Testis (tissue), 3 donors: Measurements from ENCODE around the gene ALOX15. TPM values are rescaled to one million over a fixed set of nuclear protein-coding genes. Genes with fewer than 3 reads are reported as not detected.
"Not testable (repeated sequence)": the region's sequence is repeated elsewhere in the genome, so short reads cannot be mapped to it uniquely, and the experiment has no call there.

Experiments
- DNase-seq: peaks from one replicate; pipeline ENCODE4 v3.0.0-alpha.2; 2019
- H3K27ac ChIP-seq, 2 donors: fragments of 200-600 bp; sonication (generic); one replicate each; pipeline ENCODE4 v1.5.1; 2019
- H3K27me3 ChIP-seq: fragments of 200-600 bp; sonication (generic); one replicate; pipeline ENCODE4 v1.5.1; 2019
- H3K36me3 ChIP-seq: fragments of 200-600 bp; sonication (generic); one replicate; pipeline ENCODE4 v1.5.1; 2017; ENCODE audit warnings: low read depth; ENCODE audit errors: missing control alignments
- H3K4me1 ChIP-seq: fragments of 200-600 bp; sonication (generic); one replicate; pipeline ENCODE4 v1.5.1; 2019
- H3K4me3 ChIP-seq, 2 donors: fragments of 200-600 bp; sonication (generic); one replicate each; pipeline ENCODE4 v1.5.1; 2017 to 2019
- H3K9me3 ChIP-seq: fragments of 200-600 bp; sonication (generic); one replicate; pipeline ENCODE4 v1.5.1; 2017
- CTCF ChIP-seq, 3 experiments: fragments of 450-650 bp in 2 of 3; fragments of 200-600 bp in 1 of 3; sonication (generic) in 1 of 3; IDR thresholded peaks; one replicate each; pipeline ENCODE4 v1.5.1; 2016 to 2019; ENCODE audit warnings: antibody characterized with exemption in 3 of 3, mild to moderate bottlenecking in 2 of 3, moderate library complexity in 1 of 3
- POLR2A ChIP-seq: fragments of 450-650 bp; IDR thresholded peaks from one replicate; pipeline ENCODE4 v1.6.1; 2017; ENCODE audit warnings: antibody characterized with exemption, mild to moderate bottlenecking, moderate library complexity
- WGBS, 2 donors: methylation state at CpG; one replicate each; pipeline ENCODE4 v1.1.5; 2018; 5-methylcytosine and 5-hydroxymethylcytosine counted together
- intact Hi-C: fragments of 100-400 bp; cut with DNase I; formaldehyde crosslinking; loops from one replicate; pipeline ENCODE4 v1.15.1; 2023; ENCODE audit warnings: low total_unique reads
- polyA plus RNA-seq: library from polyadenylated mRNA; stranded (reverse); fragments of 350-450 nt; fragmentation: Illumina TruSeq; extraction: RNeasy Lipid Tissue Mini Kit (QIAGEN cat#74804); gene quantifications from one replicate; pipeline ENCODE4 v1.2.3, GENCODE V29; 2014; ENCODE audit warnings: low read depth, low replicate concordance; ENCODE audit not compliant: insufficient read depth
- total RNA-seq, 2 donors: library from RNA; depleted of rRNA; stranded (reverse); fragments of >200 nt; gene quantifications; one replicate each; pipeline ENCODE4 v1.2.3, GENCODE V29; 2016

Gene ALOX15
- total and polyA plus RNA-seq, 3 donors from 2014 or later, result 1.3 to 5.2 (median 2.4) TPM

GRCh38 chr17:4632581-4632920 is 8.9 kb downstream of the ALOX15 start:
- Histone ChIP-seq H3K27ac (no peak overlapping the region), H3K36me3 (no peaks in the 10 kb centered on the region), H3K27me3 (no peaks in the 10 kb centered on the region), H3K9me3 (no peaks in the 10 kb centered on the region), H3K4me1 (no peaks in the 10 kb centered on the region), H3K4me3 (no peak overlapping the region)
- WGBS, 2 donors, result 72 to 78% methylated on average over 7 of the region's 7 CpGs
- TF ChIP-seq POLR2A (no peak), CTCF (IDR thresholded peaks at IDR 0.05) (no peak)
- no peak for DNase-seq
- intact Hi-C loops, result no loop called here

- no peaks in the 10 kb centered on the region for H3K36me3 ChIP-seq
- no peaks in the 10 kb centered on the region for H3K4me1 ChIP-seq
- no peak overlapping the region for H3K4me3 ChIP-seq
- intact Hi-C loops, result no loop called here
- no peaks in the 10 kb centered on the region for H3K27me3 ChIP-seq
- no peaks in the 10 kb centered on the region for H3K9me3 ChIP-seq
- TF ChIP-seq POLR2A (no peak), CTCF (IDR thresholded peaks at IDR 0.05) (no peak)
- 79 to 86% methylated on average over 13 to 21 of the region's 21 CpGs for WGBS, 2 donors
- DNase-seq, result no peak
- no peak overlapping the region for H3K27ac ChIP-seq
These were observed 9.5 kb downstream of the ALOX15 start for GRCh38 chr17:4631836-4632580.

- Histone ChIP-seq H3K36me3 (no peaks in the 10 kb centered on the region), H3K27me3 (no peaks in the 10 kb centered on the region), H3K4me1 (no peaks in the 10 kb centered on the region), H3K27ac (no peak overlapping the region), H3K4me3 (no peak overlapping the region), H3K9me3 (no peaks in the 10 kb centered on the region)
- TF ChIP-seq CTCF (IDR thresholded peaks at IDR 0.05) (no peak), POLR2A (no peak)
- no peak for DNase-seq
- 71 to 73% methylated on average over 7 to 8 of the region's 8 CpGs for WGBS, 2 donors
- intact Hi-C loops, result no loop called here
These were observed 10.0 kb downstream of the ALOX15 start for GRCh38 chr17:4631431-4631830.

GRCh38 chr17:4626734-4627256 is 14.7 kb downstream of the ALOX15 start:
- Histone ChIP-seq H3K27me3 (no peaks in the 10 kb centered on the region), H3K9me3 (no peaks in the 10 kb centered on the region), H3K27ac (no peak overlapping the region), H3K4me3 (no peak overlapping the region), H3K36me3 (no peaks in the 10 kb centered on the region), H3K4me1 (no peaks in the 10 kb centered on the region)
- WGBS, 2 donors, result 73 to 83% methylated on average over 4 of the region's 4 CpGs
- TF ChIP-seq POLR2A (no peak), CTCF (IDR thresholded peaks at IDR 0.05) (no peak)
- DNase-seq, result no peak
- intact Hi-C loops, result no loop called here

GRCh38 chr17:4625181-4625617 is 16.3 kb downstream of the ALOX15 start:
- Histone ChIP-seq H3K4me3 (no peak overlapping the region), H3K4me1 (no peaks in the 10 kb centered on the region), H3K27ac (no peak overlapping the region), H3K36me3 (no peaks in the 10 kb centered on the region), H3K9me3 (no peaks in the 10 kb centered on the region), H3K27me3 (no peaks in the 10 kb centered on the region)
- 82 to 90% methylated on average over 12 of the region's 12 CpGs for WGBS, 2 donors
- no peak for DNase-seq
- intact Hi-C loops, result no loop called here
- TF ChIP-seq CTCF (IDR thresholded peaks at IDR 0.05) (no peak), POLR2A (no peak)

- intact Hi-C loops, result loop anchor here (5.0 kb wide), 1 partner anchor 52 kb away; no protein-coding TSS in a partner anchor
- not testable (repeated sequence) for H3K9me3 ChIP-seq, H3K36me3 ChIP-seq, H3K4me3 ChIP-seq, H3K27me3 ChIP-seq, H3K27ac ChIP-seq, H3K4me1 ChIP-seq, DNase-seq
- WGBS, 2 donors, result 88 to 92% methylated on average over 3 of the region's 3 CpGs
These were observed 17.0 kb downstream of the ALOX15 start for GRCh38 chr17:4624451-4624911.
